OCI-LY3 (cell line): ENCODE results near the gene RAP1GAP2.

Experiments
- H2AFZ ChIP-seq: fragments of 200-600, 300-600 bp; shearing (Covaris generic); 2 replicates; pipeline ENCODE4 v1.6.0; 2014; ENCODE audit warnings: antibody characterized with exemption, low read depth, low read length
- H3K27ac ChIP-seq: fragments of 200-600, 300-600 bp; sonication (generic); 2 replicates; pipeline ENCODE4 v1.5.1; 2014; ENCODE audit warnings: mild to moderate bottlenecking, low read length, moderate library complexity, mixed read lengths
- H3K27me3 ChIP-seq: fragments of 200-600, 300-600 bp; sonication (generic); 2 replicates; pipeline ENCODE4 v1.6.1; 2014; ENCODE audit warnings: low read depth, low read length, mixed read lengths
- H3K36me3 ChIP-seq: fragments of 200-600, 300-600 bp; sonication (generic); replicated peaks from 2 replicates; pipeline ENCODE3; 2014; ENCODE audit warnings: low read depth, low read length, mixed read lengths
- H3K4me1 ChIP-seq: fragments of 300-600, 200-600 bp; sonication (generic); 2 replicates; pipeline ENCODE4 v1.6.1; 2014; ENCODE audit warnings: low read length, mixed read lengths
- H3K4me2 ChIP-seq: fragments of 200-600, 300-600 bp; sonication (generic); 2 replicates; pipeline ENCODE4 v1.6.1; 2014; ENCODE audit warnings: low read length, mixed read lengths
- H3K4me3 ChIP-seq: fragments of 300-600, 200-600 bp; sonication (generic); 2 replicates; pipeline ENCODE4 v1.5.1; 2014; ENCODE audit warnings: antibody characterized with exemption, mild to moderate bottlenecking, low read length, moderate library complexity
- H3K79me2 ChIP-seq: fragments of 300-600, 200-600 bp; shearing (Covaris generic); 2 replicates; pipeline ENCODE4 v1.6.1; 2014; ENCODE audit warnings: mild to moderate bottlenecking, low read length, mixed read lengths
- H3K9ac ChIP-seq: fragments of 300-600, 200-600 bp; shearing (Covaris generic); 2 replicates; pipeline ENCODE4 v1.6.0; 2014; ENCODE audit warnings: mild to moderate bottlenecking, low read length, moderate library complexity
- H3K9me3 ChIP-seq: fragments of 200-600, 300-600 bp; shearing (Covaris generic); 2 replicates; pipeline ENCODE4 v1.6.1; 2014; ENCODE audit warnings: low read length, mixed read lengths; ENCODE audit not compliant: insufficient read depth
- H4K20me1 ChIP-seq: fragments of 200-600, 300-600 bp; sonication (generic); 2 replicates; pipeline ENCODE4 v1.6.1; 2016; ENCODE audit warnings: low read length, mixed read lengths; ENCODE audit not compliant: insufficient read depth
- CTCF ChIP-seq: fragments of 200-600, 300-600 bp; sonication (generic); IDR thresholded peaks from 2 replicates; pipeline ENCODE4 v1.5.1; 2014; ENCODE audit warnings: antibody characterized with exemption, low read length, low read depth
- EZH2phosphoT487 ChIP-seq: fragments of 200-600 bp; shearing (Covaris generic); IDR thresholded peaks from 2 replicates; pipeline ENCODE4 v1.6.1; 2018; ENCODE audit warnings: antibody characterized with exemption, mixed run types, low read depth

RAP1GAP2 gene

GRCh38 chr17:2940352-2940751, 144.1 kb downstream of the RAP1GAP2 start:
- Histone ChIP-seq H3K4me3 (peak overlapping the region; percentile 45), H3K27ac (no peak overlapping the region), H3K36me3 (no peaks in the 10 kb centered on the region), H3K9ac (peak overlapping the region; percentile 38; the same call in 1 of the 2 replicates), H3K79me2 (no peaks in the 10 kb centered on the region), H3K4me1 (peaks cover 34% of the 10 kb centered on the region), H3K27me3 (peaks cover 4% of the 10 kb centered on the region; the same call in 1 of the 2 replicates), H2AFZ (peak overlapping the region; percentile 51; the same call in 1 of the 2 replicates), H3K9me3 (no peaks in the 10 kb centered on the region), H3K4me2 (peak overlapping the region; percentile 64), H4K20me1 (no peaks in the 10 kb centered on the region)
- TF ChIP-seq EZH2phosphoT487 (no peak), CTCF (no peak)

GRCh38 chr17:2943981-2944380, 147.7 kb downstream of the RAP1GAP2 start:
- H3K36me3 ChIP-seq: no peaks in the 10 kb centered on the region
- no peaks in the 10 kb centered on the region for H3K27me3 ChIP-seq
- H3K9me3 ChIP-seq: no peaks in the 10 kb centered on the region
- H2AFZ ChIP-seq: no peak overlapping the region
- no peak for TF ChIP-seq EZH2phosphoT487
- no peak for TF ChIP-seq CTCF
- no peaks in the 10 kb centered on the region for H4K20me1 ChIP-seq
- no peak overlapping the region for H3K4me3 ChIP-seq
- no peaks in the 10 kb centered on the region for H3K79me2 ChIP-seq
- H3K4me1 ChIP-seq: peaks cover 16% of the 10 kb centered on the region
- no peak overlapping the region for H3K4me2 ChIP-seq
- no peak overlapping the region for H3K27ac ChIP-seq
- H3K9ac ChIP-seq: no peak overlapping the region

GRCh38 chr17:2945299-2945698, 149.1 kb downstream of the RAP1GAP2 start:
- H3K4me1 ChIP-seq: peaks cover 6% of the 10 kb centered on the region
- TF ChIP-seq EZH2phosphoT487: no peak
- TF ChIP-seq CTCF: no peak
- H3K27ac ChIP-seq: no peak overlapping the region
- no peaks in the 10 kb centered on the region for H3K79me2 ChIP-seq
- no peaks in the 10 kb centered on the region for H4K20me1 ChIP-seq
- no peaks in the 10 kb centered on the region for H3K27me3 ChIP-seq
- no peak overlapping the region for H3K4me3 ChIP-seq
- H2AFZ ChIP-seq: no peak overlapping the region
- no peak overlapping the region for H3K9ac ChIP-seq
- no peak overlapping the region for H3K4me2 ChIP-seq
- H3K36me3 ChIP-seq: no peaks in the 10 kb centered on the region
- H3K9me3 ChIP-seq: no peaks in the 10 kb centered on the region

GRCh38 chr17:2946144-2946543, 149.9 kb downstream of the RAP1GAP2 start:
- Histone ChIP-seq H2AFZ (no peak overlapping the region), H3K9me3 (no peaks in the 10 kb centered on the region), H3K9ac (no peak overlapping the region), H3K27ac (no peak overlapping the region), H3K4me3 (no peak overlapping the region), H3K4me1 (no peaks in the 10 kb centered on the region), H3K4me2 (no peak overlapping the region), H3K27me3 (no peaks in the 10 kb centered on the region), H3K36me3 (no peaks in the 10 kb centered on the region), H3K79me2 (no peaks in the 10 kb centered on the region), H4K20me1 (no peaks in the 10 kb centered on the region)
- TF ChIP-seq EZH2phosphoT487: no peak
- no peak for TF ChIP-seq CTCF
